GM12801 (cell line): ENCODE data around the gene COMMD9.

Experiments used
- CTCF ChIP-seq: IDR thresholded peaks from one replicate; pipeline ENCODE4 v1.5.1; 2011; ENCODE audit warnings: control low read depth; ENCODE audit not compliant: insufficient read length; ENCODE audit errors: extremely low read depth

Gene COMMD9

GRCh38 chr11:36261094-36261493 lies 28.1 kb downstream of the COMMD9 start:
- TF ChIP-seq CTCF, result no peak

GRCh38 chr11:36258730-36259360 lies 30.4 kb downstream of the COMMD9 start:
- TF ChIP-seq CTCF, result no peak

- TF ChIP-seq CTCF, result no peak
Measured at GRCh38 chr11:36257351-36257750, 31.9 kb downstream of the COMMD9 start.

DNA sequence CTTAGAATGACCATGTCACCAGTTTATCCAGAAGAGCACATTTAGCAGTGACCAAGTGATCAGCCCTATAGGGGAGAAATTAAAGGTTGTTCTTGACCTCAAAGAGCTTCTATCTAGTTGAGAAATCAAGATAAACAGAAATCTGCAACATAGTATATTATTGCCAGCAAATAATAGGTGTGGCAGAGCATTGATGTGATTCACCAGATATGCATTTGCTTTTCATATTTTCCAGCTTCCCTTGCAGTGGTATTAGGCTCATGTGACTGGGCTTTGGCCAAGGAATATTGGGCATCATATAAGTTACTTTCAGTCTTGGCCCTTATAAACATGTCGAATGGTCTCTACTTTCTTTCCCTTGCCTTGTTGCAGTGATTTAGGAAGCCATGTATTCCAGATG lies 34.5 kb downstream of the COMMD9 start:
- no peak for TF ChIP-seq CTCF

GRCh38 chr11:36253238-36253637 lies 36.0 kb downstream of the COMMD9 start:
- TF ChIP-seq CTCF, result no peak

DNA sequence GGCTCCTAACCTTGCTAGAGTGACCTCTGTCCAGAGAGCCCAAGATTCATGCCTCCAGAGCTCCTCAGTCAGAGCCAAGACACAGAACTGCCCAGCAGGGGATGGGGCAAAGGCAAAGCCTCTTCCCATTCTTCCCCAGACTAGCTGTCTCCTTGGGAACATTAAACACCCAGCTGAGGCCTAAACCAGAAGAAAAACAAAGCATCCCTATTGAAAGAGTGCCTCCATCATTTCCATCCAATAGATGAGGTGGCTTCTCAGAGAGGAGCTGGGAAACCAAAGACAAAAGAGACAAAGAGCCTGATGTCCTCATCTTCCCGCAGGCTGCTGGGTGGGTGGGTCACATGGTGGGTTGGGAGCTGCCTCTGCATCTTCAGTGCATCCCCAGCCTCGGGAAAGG lies 37.4 kb downstream of the COMMD9 start:
- no peak for TF ChIP-seq CTCF

GRCh38 chr11:36249246-36249645 lies 40.0 kb downstream of the COMMD9 start:
- no peak for TF ChIP-seq CTCF
